K562 (cell line): ENCODE data around the gene LPGAT1. TPM values are rescaled to one million over a fixed set of nuclear protein-coding genes. Genes with fewer than 3 reads are reported as not detected.
"Not testable (repeated sequence)": the region's sequence is repeated elsewhere in the genome, so short reads cannot be mapped to it uniquely, and the experiment has no call there.

Source experiments
- ATAC-seq: fragments of 200-7000 bp; cut with Tn5 transposase; 3 replicates; pipeline ENCODE4 v1.9.1; 2020; ENCODE audit warnings: moderate library complexity
- BruUV-seq: library from RNA; stranded (reverse); fragments of 400-500 nt; replicated peaks from 2 replicates; lab custom pipeline; 2021; lab: Mats Ljungman, UMichigan
- CTCF ChIA-PET: fragments of 300-600 bp; formaldehyde crosslinking; extraction: SDS; loops from one replicate; lab custom pipeline; 2021; ENCODE audit warnings: low intra/inter-chr PET ratio; lab: Yijun Ruan, JAX
- POLR2A ChIA-PET: fragments of 300-600, 350-650 bp; sonication (Branson Sonifier 250); formaldehyde crosslinking; extraction: SDS; loops from one replicate; lab custom pipeline; 2021; ENCODE audit warnings: antibody characterized with exemption, inconsistent platforms; lab: Yijun Ruan, JAX
- DNase-seq, 4 experiments: peaks; one replicate each; pipeline versions ENCODE4 v3.0.0 to v3.0.0-alpha.2; 2011 to 2018; ENCODE audit warnings: low spot score in 3 of 4, mixed read lengths in 3 of 4; ENCODE audit errors: extremely low read depth in 1 of 4
- FAIRE-seq: peaks from 2 replicates; lab custom pipeline; 2011; peaks lifted over from hg19 to GRCh38; lab: Jason Lieb, UNC
- H2AFZ ChIP-seq: 2 replicates; pipeline ENCODE4 v1.6.0; 2011; ENCODE audit warnings: low read depth, low read length, control low read depth, inconsistent platforms
- H3K27ac ChIP-seq: fragments of 200-600 bp; 3 replicates; pipeline ENCODE4 v1.8.0; 2011; ENCODE audit warnings: low read depth, mild to moderate bottlenecking, control low read depth, inconsistent platforms, low read length, moderate library complexity, mixed read lengths; ENCODE audit errors: extremely low read depth
- H3K27me3 ChIP-seq, 2 experiments: fragments of 300-600 bp in 1 of 2; 2 replicates in 1 of 2; 3 replicates in 1 of 2; pipeline versions ENCODE4 v1.6.0 to v1.8.0; 2011; ENCODE audit warnings: inconsistent platforms in 2 of 2, low read length in 2 of 2, mild to moderate bottlenecking in 1 of 2, mixed read lengths in 1 of 2, moderate library complexity in 1 of 2; ENCODE audit not compliant: control insufficient read depth in 2 of 2, insufficient read depth in 2 of 2
- H3K36me3 ChIP-seq: fragments of 300-600 bp; 3 replicates; pipeline ENCODE4 v1.8.0; 2011; ENCODE audit warnings: mild to moderate bottlenecking, low read length, inconsistent platforms; ENCODE audit not compliant: control insufficient read depth, insufficient read depth
- H3K4me1 ChIP-seq, 2 experiments: fragments of 200-600 bp in 1 of 2; replicated peaks in 1 of 2; 2 replicates in 1 of 2; 3 replicates in 1 of 2; pipeline versions ENCODE4 v1.5.1 to v1.8.0; 2011; ENCODE audit warnings: inconsistent platforms in 2 of 2, low read length in 2 of 2, mild to moderate bottlenecking in 1 of 2, mixed read lengths in 1 of 2, moderate library complexity in 1 of 2; ENCODE audit not compliant: control insufficient read depth in 2 of 2, insufficient read depth in 2 of 2
- H3K4me2 ChIP-seq: 2 replicates; pipeline ENCODE4 v1.6.1; 2011; ENCODE audit warnings: low read length, control low read depth, inconsistent platforms, mixed read lengths; ENCODE audit not compliant: insufficient read depth
- H3K4me3 ChIP-seq: fragments of 200-600 bp; sonication (generic), shearing (Covaris generic); 2 replicates; pipeline ENCODE4 v1.5.1; 2016; ENCODE audit warnings: control low read depth, inconsistent platforms
- H3K79me2 ChIP-seq: fragments of 200-600 bp; 3 replicates; pipeline ENCODE4 v1.8.0; 2011; ENCODE audit warnings: low read length, inconsistent platforms; ENCODE audit not compliant: control insufficient read depth, insufficient read depth
- H3K9ac ChIP-seq, 2 experiments: 2 replicates each; pipeline versions ENCODE4 v1.6.0 to v1.6.1; 2011; ENCODE audit warnings: low read depth in 2 of 2, low read length in 2 of 2, control low read depth in 1 of 2, inconsistent platforms in 1 of 2, mild to moderate bottlenecking in 1 of 2, mixed read lengths in 1 of 2; ENCODE audit not compliant: insufficient read depth in 1 of 2
- H3K9me1 ChIP-seq: one replicate; pipeline ENCODE4 v1.6.0; 2011; ENCODE audit warnings: inconsistent platforms, mild to moderate bottlenecking, low read length, moderate library complexity; ENCODE audit not compliant: control insufficient read depth, insufficient read depth
- H3K9me3 ChIP-seq: replicated peaks from 2 replicates; pipeline ENCODE4 v1.5.1; 2011; ENCODE audit warnings: low read depth, low read length, inconsistent platforms; ENCODE audit not compliant: control insufficient read depth, insufficient read depth
- H4K20me1 ChIP-seq: replicated peaks from 2 replicates; pipeline ENCODE4 v1.6.1; 2011; ENCODE audit warnings: low read length, inconsistent platforms, mixed read lengths; ENCODE audit not compliant: control insufficient read depth, insufficient read depth
- YBX1 ChIP-seq: fragments of 450-650 bp; IDR thresholded peaks from 2 replicates; pipeline ENCODE4 v1.7.1; 2016; ENCODE audit warnings: mild to moderate bottlenecking
- ZNF830 ChIP-seq: fragments of 250-450 bp; sonication (Bioruptor Pico); IDR thresholded peaks from 2 replicates; pipeline ENCODE4 v1.5.0; 2021; ENCODE audit warnings: mild to moderate bottlenecking
- WGBS: fragments of 100-300 bp; shearing (Covaris generic); methylation state at CpG from one replicate; pipeline ENCODE4 v1.1.6; 2016; ENCODE audit warnings: low coverage, mixed read lengths; ENCODE audit not compliant: insufficient coverage; ENCODE audit errors: missing lambda C conversion rate; 5-methylcytosine and 5-hydroxymethylcytosine counted together
- in situ Hi-C: fragments of 300-500 bp; cut with MboI; formaldehyde crosslinking; loops from 4 replicates; pipeline ENCODE4 v1.15.0; 2018; ENCODE audit warnings: inconsistent platforms, mixed read lengths
- intact Hi-C: fragments of 100-400 bp; cut with micrococcal nuclease; formaldehyde crosslinking; loops from 2 replicates; pipeline ENCODE4 v1.14.2; 2022
- polyA plus RNA-seq, 8 experiments: library from polyadenylated mRNA; depleted of rRNA in 4 of 8; stranded (reverse) in 5 of 8; unstranded in 3 of 8; fragments of >200 nt; fragmentation: Nextera tagmentation in 2 of 8; fragmentation: Illumina TruSeq in 1 of 8; extraction: Ambion mirVana in 2 of 8; extraction: Trizol in 1 of 8; gene quantifications; 2 replicates each; pipeline versions ENCODE4 v1.2.1 to v1.2.3, GENCODE V29; 2011 to 2014; ENCODE audit warnings: inconsistent platforms in 1 of 8, missing spikeins in 1 of 8
- total RNA-seq, 7 experiments: library from RNA; depleted of rRNA in 6 of 7; stranded (reverse); fragments of >200 nt in 6 of 7; fragmentation: Illumina TruSeq in 2 of 7; extraction: Trizol in 2 of 7; gene quantifications; 2 replicates each; pipeline versions ENCODE4 v1.2.1 to v1.2.3, GENCODE V29; 2011 to 2021; ENCODE audit warnings: low replicate concordance in 1 of 7
- TF ChIP-seq, protein P1 (sequence below), 2 experiments: IDR thresholded peaks; 2 replicates each; pipeline ENCODE4 v1.6.1; 2012; ENCODE audit warnings: improper control_type of control experiment in 2 of 2, low read depth in 2 of 2, low read length in 2 of 2, borderline replicate concordance in 1 of 2

The LPGAT1 gene
- total and polyA plus RNA-seq, 9 of the 15 experiments (the other 6 are each of a cell fraction or from before 2014, with no cell fraction given) = 5.7 to 31.4 (median 16.3) TPM

DNA sequence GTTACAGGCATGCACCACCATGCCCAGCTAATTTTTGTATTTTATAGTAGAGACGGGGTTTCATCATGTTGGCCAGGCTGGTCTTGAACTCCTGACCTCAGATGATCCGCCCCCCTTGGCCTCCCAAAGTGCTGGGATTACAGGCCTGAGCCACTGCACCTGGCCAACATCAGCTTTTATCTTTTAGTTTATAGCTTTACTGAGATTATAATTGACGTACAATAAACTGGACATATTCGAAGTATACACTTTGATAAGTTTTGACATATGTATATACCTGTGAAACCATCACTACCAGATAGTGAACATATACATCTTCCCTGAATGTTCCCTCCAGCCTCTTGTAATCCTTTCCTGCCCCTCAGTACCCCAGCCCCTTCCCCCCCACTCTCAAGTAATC, 114.0 kb downstream of the LPGAT1 start:
- H4K20me1 ChIP-seq, H3K4me3 ChIP-seq, DNase-seq, H3K79me2 ChIP-seq, H3K9me1 ChIP-seq, H3K36me3 ChIP-seq, H3K9me3 ChIP-seq, H3K9ac ChIP-seq, in situ Hi-C loops, FAIRE-seq, H2AFZ ChIP-seq, H3K4me2 ChIP-seq, CTCF ChIA-PET, H3K4me1 ChIP-seq, intact Hi-C loops, H3K27me3 ChIP-seq, ATAC-seq, BruUV-seq, H3K27ac ChIP-seq: not testable (repeated sequence)
- 27% methylated on average over 4 of the region's 4 CpGs for WGBS
- POLR2A ChIA-PET = interaction anchor here (0.9 kb wide), 1 partner anchor 10 kb away, joined by 3 read pairs; no protein-coding TSS in a partner anchor

GRCh38 chr1:211715971-211716370, 114.6 kb downstream of the LPGAT1 start:
- H3K27ac ChIP-seq = no peak overlapping the region
- no TSS peak for BruUV-seq
- DNase-seq = no peak
- CTCF ChIA-PET = no interaction called here
- H3K36me3 ChIP-seq = no peaks in the 10 kb centered on the region
- 6% methylated on average over 2 of the region's 2 CpGs for WGBS
- H3K9ac ChIP-seq = 0 out of 4 replicates have a peak overlapping the region, but pooled peaks of 1 of the 2 experiments have one; percentile 54
- FAIRE-seq = no peak
- no peak for ATAC-seq
- POLR2A ChIA-PET = interaction anchor here (0.9 kb wide), 1 partner anchor 11 kb away, joined by 3 read pairs; no protein-coding TSS in a partner anchor
- no peak overlapping the region for H3K4me2 ChIP-seq
- no peaks in the 10 kb centered on the region; the same call in 1 of the 2 replicates for H3K9me3 ChIP-seq
- no peaks in the 10 kb centered on the region for H4K20me1 ChIP-seq
- peaks cover 4 to 8% of the 10 kb centered on the region in 2 experiments; a peak in 2 of 5 replicates for H3K4me1 ChIP-seq
- TF ChIP-seq, protein P1, sequence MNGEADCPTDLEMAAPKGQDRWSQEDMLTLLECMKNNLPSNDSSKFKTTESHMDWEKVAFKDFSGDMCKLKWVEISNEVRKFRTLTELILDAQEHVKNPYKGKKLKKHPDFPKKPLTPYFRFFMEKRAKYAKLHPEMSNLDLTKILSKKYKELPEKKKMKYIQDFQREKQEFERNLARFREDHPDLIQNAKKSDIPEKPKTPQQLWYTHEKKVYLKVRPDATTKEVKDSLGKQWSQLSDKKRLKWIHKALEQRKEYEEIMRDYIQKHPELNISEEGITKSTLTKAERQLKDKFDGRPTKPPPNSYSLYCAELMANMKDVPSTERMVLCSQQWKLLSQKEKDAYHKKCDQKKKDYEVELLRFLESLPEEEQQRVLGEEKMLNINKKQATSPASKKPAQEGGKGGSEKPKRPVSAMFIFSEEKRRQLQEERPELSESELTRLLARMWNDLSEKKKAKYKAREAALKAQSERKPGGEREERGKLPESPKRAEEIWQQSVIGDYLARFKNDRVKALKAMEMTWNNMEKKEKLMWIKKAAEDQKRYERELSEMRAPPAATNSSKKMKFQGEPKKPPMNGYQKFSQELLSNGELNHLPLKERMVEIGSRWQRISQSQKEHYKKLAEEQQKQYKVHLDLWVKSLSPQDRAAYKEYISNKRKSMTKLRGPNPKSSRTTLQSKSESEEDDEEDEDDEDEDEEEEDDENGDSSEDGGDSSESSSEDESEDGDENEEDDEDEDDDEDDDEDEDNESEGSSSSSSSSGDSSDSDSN (IDR thresholded peaks at IDR 0.05; ENCODE audit: borderline replicate concordance in 1 of 2, low read depth in 2 of 2, low read length in 2 of 2) = no peak
- TF ChIP-seq ZNF830 (CRISPR knock-in tag) (no peak), YBX1 (no peak)
- H3K4me3 ChIP-seq = no peak overlapping the region
- no peaks in the 10 kb centered on the region for H3K79me2 ChIP-seq
- no peaks in the 10 kb centered on the region for H3K9me1 ChIP-seq
- intact Hi-C loops = no loop called here
- no peak overlapping the region for H2AFZ ChIP-seq
- in situ Hi-C loops = no loop called here
- H3K27me3 ChIP-seq = no peaks in the 10 kb centered on the region
